Measurements from ENCODE around the gene ZNF76.

GRCh38 chr6:35278708-35279107, 19.2 kb downstream of the ZNF76 start:
- TF ChIP-seq POLR2AphosphoS5 (IDR thresholded peaks at IDR 0.05; ENCODE audit: low read depth, low read length) (no peak), TAF1 (IDR thresholded peaks at IDR 0.05; ENCODE audit: borderline replicate concordance, insufficient read depth, low read length) (no peak), REST (IDR thresholded peaks at IDR 0.05; ENCODE audit: insufficient read depth in 1 of 2, low read depth in 2 of 2, low read length in 2 of 2) (no peak), FOXP2 (optimal IDR thresholded peaks at IDR 0.05; ENCODE audit: borderline replicate concordance, extremely low read depth, extremely low read length, insufficient read depth) (no peak), SIN3A (IDR thresholded peaks at IDR 0.05; ENCODE audit: borderline replicate concordance, insufficient read depth, low read length) (no peak)

Measured in PFSK-1 (cell line).